ENCODE measurements around the gene C16orf95. TPM values are rescaled to one million over a fixed set of nuclear protein-coding genes. Genes with fewer than 3 reads are reported as not detected.

Gene C16orf95
- total RNA-seq, 4 donors from 2014 or later = 1.4 to 2.5 (median 1.9) TPM

- intact Hi-C loops (cut with DNase I; ENCODE audit: low total_unique reads) = no loop called here
- no peak for TF ChIP-seq POLR2A (IDR thresholded peaks at IDR 0.05)
- TF ChIP-seq, protein P1, sequence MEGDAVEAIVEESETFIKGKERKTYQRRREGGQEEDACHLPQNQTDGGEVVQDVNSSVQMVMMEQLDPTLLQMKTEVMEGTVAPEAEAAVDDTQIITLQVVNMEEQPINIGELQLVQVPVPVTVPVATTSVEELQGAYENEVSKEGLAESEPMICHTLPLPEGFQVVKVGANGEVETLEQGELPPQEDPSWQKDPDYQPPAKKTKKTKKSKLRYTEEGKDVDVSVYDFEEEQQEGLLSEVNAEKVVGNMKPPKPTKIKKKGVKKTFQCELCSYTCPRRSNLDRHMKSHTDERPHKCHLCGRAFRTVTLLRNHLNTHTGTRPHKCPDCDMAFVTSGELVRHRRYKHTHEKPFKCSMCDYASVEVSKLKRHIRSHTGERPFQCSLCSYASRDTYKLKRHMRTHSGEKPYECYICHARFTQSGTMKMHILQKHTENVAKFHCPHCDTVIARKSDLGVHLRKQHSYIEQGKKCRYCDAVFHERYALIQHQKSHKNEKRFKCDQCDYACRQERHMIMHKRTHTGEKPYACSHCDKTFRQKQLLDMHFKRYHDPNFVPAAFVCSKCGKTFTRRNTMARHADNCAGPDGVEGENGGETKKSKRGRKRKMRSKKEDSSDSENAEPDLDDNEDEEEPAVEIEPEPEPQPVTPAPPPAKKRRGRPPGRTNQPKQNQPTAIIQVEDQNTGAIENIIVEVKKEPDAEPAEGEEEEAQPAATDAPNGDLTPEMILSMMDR (IDR thresholded peaks at IDR 0.05) = no peak
- no peak for DNase-seq (ENCODE audit: low spot score in 2 of 2)
- H3K4me3 ChIP-seq (ENCODE audit: low read depth, poor library complexity, severe bottlenecking) = no peak overlapping the region
- WGBS, 2 donors = 96 to 98% methylated on average over 8 of the region's 8 CpGs
These were observed 44.9 kb upstream of the C16orf95 start for GRCh38 chr16:87361916-87362619.

GRCh38 chr16:87360862-87361610 lies 43.8 kb upstream of the C16orf95 start:
- TF ChIP-seq, protein P1 (IDR thresholded peaks at IDR 0.05) = no peak
- TF ChIP-seq POLR2A (IDR thresholded peaks at IDR 0.05) = no peak
- 96 to 99% methylated on average over 16 of the region's 16 CpGs for WGBS, 2 donors
- H3K4me3 ChIP-seq (ENCODE audit: low read depth, poor library complexity, severe bottlenecking) = no peak overlapping the region
- no peak for DNase-seq (ENCODE audit: low spot score in 2 of 2)
- intact Hi-C loops (cut with DNase I; ENCODE audit: low total_unique reads) = no loop called here

DNA sequence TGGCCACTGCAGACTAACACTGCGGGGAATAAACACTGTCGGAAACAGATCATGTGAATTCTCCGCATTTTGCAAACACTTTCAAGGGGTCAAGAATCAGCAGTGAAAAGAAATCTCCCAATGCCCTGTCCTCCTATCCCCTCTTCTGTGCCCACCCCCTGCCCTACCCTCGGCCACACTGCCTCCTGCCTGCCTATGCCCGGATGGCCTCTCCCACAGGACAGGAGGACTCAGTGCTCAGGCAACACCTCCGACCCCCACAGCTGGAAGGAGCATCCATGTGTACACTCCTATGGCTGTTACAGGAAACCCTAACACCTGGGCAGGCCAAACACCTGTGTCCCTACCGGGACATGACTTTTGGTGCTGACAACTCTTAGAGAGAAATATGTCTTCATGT lies 41.9 kb upstream of the C16orf95 start:
- 92 to 94% methylated on average over 7 of the region's 7 CpGs for WGBS, 2 donors
- intact Hi-C loops (cut with DNase I; ENCODE audit: low total_unique reads) = no loop called here
- TF ChIP-seq, protein P1 (IDR thresholded peaks at IDR 0.05) = no peak
- TF ChIP-seq POLR2A (IDR thresholded peaks at IDR 0.05) = no peak
- no peak for DNase-seq (ENCODE audit: low spot score in 2 of 2)
- H3K4me3 ChIP-seq (ENCODE audit: low read depth, poor library complexity, severe bottlenecking) = no peak overlapping the region

DNA sequence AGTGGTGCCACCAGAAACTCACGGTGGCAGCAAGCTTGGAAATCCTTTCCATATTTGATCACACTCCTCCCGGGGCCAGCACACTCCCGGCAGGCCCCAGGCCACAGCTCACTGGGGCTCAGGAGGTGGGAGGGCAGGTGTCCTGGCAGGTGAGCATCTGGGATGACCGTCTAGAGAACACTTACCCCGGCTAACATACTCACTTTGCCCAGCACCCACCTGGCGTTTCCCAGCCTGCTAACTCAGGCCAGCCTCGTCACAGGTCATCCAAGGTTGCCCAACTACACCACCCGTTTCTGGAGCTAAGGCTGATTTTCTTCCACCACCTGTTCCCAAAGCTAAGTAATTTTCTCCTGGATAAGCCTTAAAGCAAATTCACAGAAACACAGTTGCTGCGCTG lies 41.5 kb upstream of the C16orf95 start:
- no peak overlapping the region for H3K4me3 ChIP-seq (ENCODE audit: low read depth, poor library complexity, severe bottlenecking)
- intact Hi-C loops (cut with DNase I; ENCODE audit: low total_unique reads) = no loop called here
- TF ChIP-seq, protein P1 (IDR thresholded peaks at IDR 0.05) = no peak
- TF ChIP-seq POLR2A (IDR thresholded peaks at IDR 0.05) = no peak
- 88 to 91% methylated on average over 9 of the region's 9 CpGs for WGBS, 2 donors
- no peak for DNase-seq (ENCODE audit: low spot score in 2 of 2)

- WGBS, 2 donors = 89 to 90% methylated on average over 17 of the region's 17 CpGs
These were observed 41.1 kb upstream of the C16orf95 start for GRCh38 chr16:87358250-87358649.

More at GRCh38 chr16:87358250-87358649, 41.1 kb upstream of the C16orf95 start:
- H3K4me3 ChIP-seq (ENCODE audit: low read depth, poor library complexity, severe bottlenecking) = no peak overlapping the region
- DNase-seq (ENCODE audit: low spot score in 2 of 2) = no peak
- intact Hi-C loops (cut with DNase I; ENCODE audit: low total_unique reads) = no loop called here
- no peak for TF ChIP-seq POLR2A (IDR thresholded peaks at IDR 0.05)
- TF ChIP-seq, protein P1 (IDR thresholded peaks at IDR 0.05) = no peak

All from lower leg skin (tissue), 4 donors.